DMS53 treated with DMSO at 0.1 percent for 48 hours (cell line): Measurements from ENCODE around the gene LIPG.
A peak's percentile ranks its signal among the peaks of the same experiment; 100 is the strongest.

ENCODE experiments used
- DNase-seq: peaks from one replicate; lab custom pipeline; 2025; ENCODE audit not compliant: unreplicated experiment; lab: John Stamatoyannopoulos, UW

LIPG gene

DNA sequence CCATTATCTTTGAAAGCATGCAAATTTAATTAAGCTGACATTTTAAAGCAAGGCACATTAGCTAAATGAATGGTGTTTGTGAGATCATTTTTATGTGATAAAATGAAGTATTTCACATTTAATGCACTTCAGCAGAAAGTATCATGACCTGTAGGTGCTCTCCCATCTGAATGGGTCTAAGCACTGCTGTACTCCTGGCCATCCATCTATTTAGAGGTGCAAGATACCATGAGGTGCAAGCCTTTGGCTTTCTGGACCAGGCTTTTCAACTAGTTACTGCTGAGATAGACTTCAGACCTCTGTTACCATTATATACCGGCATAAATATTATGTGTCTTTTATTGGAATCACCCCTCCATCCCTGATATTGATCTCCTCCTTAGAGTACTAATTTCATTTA is 15.6 kb upstream of the LIPG start:
- no peak for DNase-seq

DNA sequence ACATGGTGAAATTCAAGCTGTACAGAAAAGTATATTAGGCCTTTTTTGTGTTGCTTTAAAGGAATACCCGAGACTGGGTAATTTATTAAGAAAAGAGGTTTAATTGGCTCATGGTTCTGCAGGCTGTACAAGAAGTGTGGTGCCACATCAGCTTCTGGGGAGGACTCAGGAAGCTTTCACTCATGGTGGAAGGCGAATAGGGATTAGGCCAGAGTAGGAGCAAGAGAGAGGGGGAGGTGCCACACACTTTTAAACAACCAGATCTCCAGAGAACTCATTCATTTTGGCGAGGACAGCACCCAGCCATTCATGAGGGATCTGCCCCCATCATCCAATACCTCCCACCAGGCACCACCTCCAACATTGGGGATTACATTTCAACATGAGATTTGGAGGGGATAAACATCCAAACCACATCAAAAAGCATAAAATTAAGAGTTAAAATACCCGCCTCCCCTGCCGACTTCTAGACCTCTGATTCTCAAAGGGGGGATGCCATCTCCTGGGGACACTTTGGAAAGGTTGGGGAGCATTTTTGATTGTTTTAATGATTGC is 15.1 kb upstream of the LIPG start:
- DNase-seq: no peak

DNA sequence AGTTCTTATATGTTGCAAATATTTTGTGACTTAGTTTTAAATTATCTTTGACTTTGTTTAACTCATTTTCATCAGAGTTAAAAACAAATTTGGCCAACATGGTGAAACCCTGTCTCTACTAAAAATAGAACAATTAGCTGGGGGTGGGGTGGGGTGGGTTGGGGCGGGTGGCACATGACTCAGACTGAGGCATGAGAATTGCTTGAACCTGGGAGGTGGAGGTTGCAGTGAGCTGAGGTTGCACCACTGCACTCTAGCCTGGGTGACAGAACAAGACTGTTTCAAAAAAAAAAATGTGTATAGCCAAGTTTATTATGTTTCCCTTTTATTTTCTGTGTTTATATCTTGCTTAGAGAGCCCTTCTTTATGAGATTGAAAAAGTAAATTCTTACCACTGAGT is 14.2 kb upstream of the LIPG start:
- no peak for DNase-seq

DNA sequence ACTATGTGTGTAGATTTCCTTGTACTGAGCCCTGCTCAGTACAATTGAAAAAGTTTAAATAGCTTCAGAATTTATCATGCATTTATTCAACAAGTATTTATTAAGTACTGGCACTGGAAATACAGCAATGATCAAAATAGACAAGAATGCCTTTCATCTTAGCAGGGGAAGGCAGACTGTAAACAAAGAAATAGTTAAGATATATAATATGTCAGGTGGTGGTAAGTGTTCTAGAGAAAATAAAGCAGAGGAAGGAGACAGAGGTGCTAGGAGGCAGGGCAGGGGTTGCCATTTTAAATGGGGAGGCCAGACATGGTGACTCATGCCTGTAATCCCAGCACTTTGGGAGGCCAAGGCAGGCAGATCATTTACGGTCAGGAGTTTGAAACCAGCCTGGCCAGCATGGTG is 13.6 kb upstream of the LIPG start:
- DNase-seq: peak; percentile 15

DNA sequence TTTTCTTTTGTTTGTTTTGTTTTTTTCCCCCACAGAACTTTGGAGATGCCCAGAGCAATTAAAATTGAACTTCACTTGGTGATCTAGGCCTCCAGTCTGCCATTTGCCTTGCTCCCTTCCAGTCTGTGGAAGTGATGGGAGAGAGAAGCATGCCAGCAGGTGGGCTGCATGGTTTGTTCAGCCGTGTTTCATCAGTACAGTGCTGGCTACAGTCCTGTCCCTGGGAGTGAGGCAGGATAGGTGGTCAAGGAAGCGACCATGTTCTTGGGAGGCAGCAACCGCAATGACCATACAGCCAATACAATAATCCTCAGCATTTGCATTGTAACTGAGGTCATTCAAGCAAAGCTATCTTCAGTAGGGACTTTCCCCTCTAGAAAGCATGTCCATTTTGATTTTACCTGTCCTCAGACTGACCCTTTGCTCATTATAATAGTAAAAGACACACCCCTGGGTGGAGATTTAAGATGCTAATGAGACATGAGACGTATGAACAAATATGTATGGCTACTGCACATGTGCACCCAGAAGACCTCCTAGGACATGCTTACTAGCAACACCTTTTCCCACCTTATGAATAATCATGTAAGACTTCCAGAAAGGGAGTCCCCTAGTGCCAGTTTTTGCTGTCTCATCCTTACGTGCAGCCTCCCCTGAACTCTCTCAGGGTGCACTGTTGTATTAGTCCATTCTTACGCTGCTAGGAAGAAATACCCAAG is 11.1 kb upstream of the LIPG start:
- DNase-seq: no peak

DNA sequence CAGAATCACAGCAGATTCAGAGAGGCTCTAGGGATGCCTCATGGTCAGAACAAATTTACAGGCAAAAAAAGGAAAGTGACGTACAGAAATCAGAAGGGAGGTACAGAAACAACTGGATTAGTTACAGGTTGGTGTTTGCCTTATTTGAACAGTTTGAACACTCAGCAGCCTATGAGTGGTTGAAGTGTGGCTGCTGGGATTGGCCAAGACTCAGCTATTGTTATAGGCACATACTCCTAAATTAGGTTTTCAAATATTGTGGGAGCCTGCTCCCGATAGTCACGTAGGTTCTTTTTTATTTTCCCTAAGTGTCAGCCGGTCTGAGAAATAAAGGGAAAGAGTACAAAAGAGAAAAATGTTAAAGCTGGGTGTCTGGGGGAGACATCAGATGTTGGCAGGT is 8.9 kb upstream of the LIPG start:
- DNase-seq: no peak

DNA sequence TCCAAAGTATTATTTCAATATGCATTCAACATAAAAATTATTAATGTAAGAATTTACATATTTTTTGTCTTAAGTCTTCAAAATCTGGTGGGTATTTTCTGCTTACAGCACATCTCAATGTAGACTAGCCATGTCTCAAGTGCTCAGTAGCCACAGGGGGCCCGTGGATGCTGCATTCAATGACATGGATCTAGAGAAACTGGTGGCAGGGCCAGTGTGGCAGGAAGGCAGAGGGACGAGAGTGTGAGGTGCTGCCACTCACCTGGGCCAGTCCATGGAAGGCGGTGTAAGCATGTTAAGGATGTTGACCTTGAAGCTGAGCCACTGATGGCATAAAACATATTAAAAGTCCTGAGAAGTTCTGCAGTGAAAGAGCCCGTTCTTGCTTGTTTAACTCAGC is 6.2 kb upstream of the LIPG start:
- DNase-seq: no peak

DNA sequence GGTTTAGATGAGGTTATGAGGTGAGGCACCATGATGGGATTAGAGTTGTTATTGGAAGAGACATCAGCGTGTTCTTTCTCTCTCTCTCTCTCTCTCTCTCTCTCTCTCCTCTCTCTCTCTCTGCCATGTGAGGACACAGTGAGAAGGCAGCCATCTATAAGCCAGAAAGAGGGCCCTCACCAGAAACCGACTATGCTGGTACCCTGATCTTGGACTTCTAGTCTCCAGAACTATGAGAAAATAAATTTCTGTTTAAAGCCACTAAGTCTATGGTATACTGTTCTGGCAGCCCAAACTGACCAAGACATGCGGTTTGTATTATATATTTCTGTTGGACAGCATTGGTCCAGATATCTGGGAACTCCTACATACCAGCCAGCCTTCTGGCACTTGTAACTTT is 3.5 kb upstream of the LIPG start:
- DNase-seq: no peak

DNA sequence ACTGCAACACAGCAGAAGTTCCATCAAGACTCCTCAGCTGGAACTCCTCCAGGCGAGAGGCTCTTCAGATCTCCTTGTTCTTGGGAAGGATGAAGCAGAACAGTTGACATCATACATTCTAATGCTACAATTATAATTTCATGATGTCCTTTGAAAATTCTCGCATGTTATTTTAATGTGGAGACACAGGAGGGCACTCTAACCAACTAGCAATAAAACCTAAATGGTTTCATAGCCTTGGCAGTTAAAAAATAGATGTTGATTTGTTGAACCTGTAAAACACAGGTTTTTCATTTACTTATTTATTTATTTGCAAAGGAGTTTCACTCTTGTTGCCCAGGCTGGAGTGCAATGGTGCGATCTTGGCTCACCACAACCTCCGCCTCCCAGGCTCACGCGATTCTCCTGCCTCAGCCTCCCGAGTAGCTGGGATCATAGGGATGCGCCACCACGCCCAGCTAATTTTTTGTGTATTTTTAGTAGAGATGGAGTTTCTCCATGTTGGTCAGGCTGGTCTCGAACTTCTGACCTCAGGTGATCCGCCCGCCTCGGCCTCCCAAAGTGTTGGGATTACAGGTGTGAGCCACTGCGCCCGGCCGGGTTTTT is 2.4 kb upstream of the LIPG start:
- peak; percentile 90 for DNase-seq

DNA sequence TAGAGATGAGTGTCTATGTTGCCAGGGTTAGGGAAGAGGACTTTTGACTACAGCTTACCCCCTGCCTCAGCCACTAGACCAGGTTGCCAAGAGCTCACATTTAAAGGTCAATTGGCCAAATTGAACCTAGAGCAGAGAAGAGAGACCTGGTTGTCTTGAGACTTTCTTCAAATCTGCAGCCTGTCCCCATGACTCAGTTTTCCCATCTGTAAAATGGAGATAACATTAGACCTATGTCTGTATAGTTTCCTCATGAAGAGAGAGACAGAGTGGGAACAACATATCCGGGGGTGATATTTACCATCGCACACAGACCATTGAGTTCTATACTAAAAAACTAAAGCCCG is 1.6 kb upstream of the LIPG start:
- no peak for DNase-seq

DNA sequence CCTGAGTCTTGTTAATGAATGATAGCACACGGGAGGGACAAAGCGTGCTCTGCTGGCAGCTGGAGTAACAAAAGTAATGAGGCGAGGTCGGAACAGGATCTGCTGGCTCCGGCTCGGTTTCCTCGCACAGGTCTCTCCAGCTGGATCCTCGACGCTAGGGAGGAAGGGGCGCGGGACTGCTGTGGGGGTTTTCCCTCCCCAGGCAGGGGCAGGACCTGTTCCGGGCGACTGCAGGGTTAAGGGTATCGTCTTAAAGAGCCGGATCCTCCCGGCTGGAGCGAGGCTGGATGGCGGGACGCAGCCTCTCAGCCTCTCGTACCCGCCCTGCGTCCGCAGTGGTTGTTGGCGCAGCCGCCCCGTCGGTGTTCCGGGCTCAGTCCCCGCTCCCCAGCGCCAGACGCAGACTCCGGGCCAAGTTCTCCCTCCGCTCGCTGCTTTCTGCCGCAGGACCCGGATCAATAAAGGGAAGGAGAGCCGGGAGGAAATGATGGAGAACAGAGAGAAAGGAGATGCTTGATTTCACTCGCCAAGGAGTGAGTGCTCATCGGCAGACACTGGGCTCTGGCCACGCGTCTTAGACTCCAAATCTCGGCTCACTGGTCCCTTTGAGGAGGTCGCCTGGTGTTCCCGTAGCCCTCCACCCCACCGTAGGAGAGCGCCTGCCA is 1.1 kb upstream of the LIPG start:
- peak; percentile 90 for DNase-seq

DNA sequence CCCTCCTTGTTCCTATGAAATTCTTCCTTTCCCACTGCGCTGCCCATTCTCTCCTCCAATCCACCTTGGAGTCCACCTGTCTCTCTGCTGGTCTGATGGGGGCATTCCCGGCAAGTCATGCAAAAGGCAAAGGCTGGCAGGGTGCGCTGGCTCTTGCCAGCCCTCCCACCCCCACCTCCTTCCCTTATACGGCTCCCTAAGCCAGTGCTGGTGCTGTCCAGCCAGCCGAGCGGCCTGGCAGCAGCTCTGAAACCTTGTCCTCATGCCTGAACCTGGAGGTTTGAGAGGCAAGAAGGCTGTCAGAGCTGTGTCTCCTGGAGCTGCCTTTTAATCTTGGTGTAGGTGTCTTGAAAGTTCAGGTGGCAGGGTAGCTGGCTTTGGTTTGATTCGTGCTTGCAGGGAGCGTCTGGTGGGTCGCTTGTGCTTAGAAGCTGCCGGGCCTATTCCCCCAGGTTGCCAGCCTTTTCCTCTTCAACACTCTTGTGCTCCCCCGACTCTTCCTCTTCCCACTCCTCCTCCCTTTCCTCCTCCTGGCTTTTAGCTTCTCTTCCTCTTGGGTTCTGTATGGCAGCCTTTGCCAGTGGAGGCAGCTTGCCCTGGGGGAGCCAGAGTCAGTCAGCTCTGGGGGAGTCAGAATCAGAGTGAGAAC is 748 bp downstream of the LIPG start:
- DNase-seq: peak; percentile 33

DNA sequence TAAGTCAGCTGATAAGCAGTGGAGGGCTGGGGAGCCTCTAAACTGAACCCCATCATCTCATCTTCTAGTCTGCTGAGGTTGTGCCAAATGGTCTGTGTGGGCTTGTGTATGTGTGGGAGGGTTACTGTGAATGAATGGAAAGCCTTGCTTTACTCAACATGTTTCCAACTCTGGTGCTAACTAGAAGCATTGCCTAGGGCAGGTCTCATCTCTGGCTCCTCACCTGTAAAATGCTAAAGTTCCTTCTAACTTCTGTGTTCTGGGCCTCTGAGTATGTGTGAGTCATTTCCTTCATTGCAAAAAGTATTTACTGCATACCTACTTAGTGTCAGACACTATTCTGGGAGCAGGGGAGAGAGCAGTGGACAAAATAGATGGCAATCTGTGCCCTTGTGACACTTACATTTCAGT is 1.3 kb downstream of the LIPG start:
- peak; percentile 14 for DNase-seq

DNA sequence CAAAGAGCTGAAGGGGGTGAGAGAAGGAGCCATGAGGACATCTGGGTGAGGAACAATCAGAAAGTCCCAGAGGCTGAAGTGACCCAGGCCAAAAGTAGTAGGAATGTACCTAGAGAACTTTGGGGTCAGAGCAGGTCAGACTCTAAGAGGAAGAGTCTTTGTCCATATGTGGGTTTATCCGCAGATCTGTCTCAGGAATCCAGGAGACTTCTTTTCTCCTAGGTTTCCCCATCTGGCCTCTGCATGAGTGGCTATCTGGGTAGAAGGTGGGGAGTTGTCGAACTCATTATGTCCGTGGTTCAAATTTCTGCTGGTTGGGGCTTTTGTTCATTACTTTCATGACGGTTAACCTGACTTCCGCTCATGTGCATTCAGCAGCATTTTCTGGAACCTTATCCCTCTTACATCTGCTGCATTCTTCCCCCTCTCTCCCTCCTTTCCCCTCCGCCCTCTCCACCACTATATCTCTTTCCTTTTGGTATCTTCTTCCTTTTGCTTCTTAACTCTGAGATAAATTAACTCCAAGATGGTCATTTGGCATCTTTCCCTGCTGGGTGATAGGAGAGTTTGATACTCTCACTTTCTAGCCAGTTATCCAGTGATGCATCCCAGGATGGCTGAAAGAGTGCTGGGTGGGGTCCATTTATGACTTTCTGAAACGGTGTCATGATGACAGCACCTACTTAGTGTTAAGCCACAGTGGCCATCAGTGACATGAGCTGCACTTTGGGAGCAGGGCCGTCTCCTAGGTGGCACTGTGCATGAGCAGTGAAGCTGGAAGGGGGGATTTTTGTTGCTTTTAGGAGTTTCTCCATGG is 2.1 kb downstream of the LIPG start:
- no peak for DNase-seq

DNA sequence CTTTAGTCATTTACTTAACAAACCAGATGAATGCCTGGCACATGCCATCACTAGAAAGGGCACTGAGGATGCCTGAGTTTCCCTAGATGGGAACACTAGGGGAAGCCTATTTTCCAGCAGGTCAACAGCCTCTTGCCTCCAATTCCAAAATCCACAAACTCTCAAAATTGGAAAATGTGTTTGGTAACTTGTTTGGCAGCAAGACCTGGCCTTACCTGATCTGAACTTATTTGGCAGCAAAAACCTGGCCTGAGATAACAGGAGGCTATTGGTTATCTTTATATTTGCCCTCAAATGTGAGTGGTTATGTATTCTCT is 2.6 kb downstream of the LIPG start:
- no peak for DNase-seq

DNA sequence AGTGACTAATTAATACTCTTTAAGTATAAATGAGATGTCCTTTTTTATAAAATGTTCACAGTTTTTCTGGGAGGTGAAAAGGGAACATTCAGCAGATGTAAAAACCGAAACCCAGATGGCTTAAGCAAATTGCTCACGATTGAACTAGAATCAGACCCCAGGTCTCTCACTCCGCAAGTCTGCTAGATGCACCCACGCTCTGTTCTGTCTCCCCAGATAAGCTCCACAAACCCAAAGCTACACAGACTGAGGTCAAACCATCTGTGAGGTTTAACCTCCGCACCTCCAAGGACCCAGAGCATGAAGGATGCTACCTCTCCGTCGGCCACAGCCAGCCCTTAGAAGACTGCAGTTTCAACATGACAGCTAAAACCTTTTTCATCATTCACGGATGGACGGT is 3.2 kb downstream of the LIPG start:
- DNase-seq: no peak

DNA sequence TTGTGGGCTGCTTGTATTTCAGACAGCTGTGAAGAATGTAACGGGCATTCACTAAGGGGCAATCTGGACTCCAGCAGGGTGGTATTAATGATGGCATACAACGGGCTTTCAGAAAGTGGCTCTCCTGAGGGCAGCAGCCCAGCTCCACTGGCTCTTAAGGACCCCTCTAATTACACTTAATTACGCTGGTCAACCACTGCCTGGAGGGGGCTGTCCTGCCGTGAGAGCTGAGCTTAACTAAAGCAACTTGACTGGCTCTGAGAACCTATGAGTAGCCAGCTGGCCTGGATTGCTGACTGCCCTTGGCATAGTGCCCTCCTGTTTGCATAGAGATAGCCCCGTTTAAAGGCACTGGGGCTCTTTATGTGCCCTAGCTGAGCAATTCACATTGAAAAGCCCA is 3.8 kb downstream of the LIPG start:
- DNase-seq: no peak

DNA sequence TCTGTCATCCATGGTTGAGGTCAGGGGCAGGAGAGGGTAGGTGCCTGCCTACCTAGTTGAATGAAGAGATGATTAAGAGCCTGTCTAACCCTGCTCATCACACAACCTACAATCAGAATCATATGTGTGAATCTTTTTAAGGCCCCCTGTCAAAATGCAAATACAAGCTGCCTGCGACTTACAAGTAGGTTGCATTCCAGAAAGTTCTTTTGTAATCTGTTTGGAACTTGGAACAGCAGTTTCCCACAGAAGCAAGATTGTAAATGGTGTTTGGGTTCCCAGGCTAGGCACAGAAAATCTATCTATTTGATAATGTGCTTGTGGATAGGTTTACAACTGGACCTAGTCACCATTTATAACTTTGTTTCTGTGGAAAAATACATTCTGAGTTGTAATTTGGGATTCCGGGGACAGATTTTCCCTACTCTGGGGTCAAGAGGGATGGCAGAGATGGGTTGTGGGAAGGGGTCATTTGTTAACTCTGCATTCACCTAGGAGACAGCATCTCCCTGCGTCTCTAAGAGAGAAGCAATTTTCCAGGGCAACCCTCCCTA is 4.4 kb downstream of the LIPG start:
- no peak for DNase-seq

DNA sequence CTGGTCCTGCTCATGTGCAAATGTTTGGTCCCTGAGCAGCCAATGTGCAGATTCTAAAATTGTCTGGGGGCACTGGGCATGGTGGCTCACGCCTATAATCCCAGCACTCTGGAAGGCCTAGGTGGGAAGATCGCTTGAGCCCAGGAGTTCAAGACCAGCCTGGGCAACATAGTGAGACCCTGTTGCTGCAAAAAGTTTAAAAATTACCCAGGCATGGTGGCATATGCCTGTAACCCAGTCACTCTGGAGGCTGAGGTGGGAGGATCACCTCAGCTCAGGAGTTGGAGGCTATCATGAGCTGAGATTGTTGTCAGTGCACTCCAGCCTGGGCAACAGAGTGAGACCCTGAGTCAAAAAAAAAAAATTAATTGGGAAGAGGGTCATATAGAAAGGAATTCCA is 5.1 kb downstream of the LIPG start:
- no peak for DNase-seq

DNA sequence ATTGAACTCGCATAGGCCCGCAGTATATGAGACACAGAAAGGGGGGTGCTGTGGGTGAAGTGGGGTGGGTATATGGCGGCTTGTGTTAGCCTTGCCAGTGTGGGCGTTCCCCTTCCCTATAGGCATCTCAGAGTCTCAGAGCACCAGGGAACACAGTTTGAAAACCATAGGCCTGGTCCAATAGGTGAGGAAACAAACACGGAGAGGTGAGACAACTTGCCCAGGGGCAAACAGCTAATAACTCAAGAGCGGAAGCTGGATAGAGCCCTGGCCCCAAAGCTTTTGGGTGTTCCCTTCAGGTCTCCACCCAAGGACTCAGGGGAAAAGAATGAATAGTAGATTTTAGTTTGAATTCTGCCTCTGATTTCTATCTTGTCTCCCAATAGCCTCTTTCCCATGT is 7.9 kb downstream of the LIPG start:
- no peak for DNase-seq

DNA sequence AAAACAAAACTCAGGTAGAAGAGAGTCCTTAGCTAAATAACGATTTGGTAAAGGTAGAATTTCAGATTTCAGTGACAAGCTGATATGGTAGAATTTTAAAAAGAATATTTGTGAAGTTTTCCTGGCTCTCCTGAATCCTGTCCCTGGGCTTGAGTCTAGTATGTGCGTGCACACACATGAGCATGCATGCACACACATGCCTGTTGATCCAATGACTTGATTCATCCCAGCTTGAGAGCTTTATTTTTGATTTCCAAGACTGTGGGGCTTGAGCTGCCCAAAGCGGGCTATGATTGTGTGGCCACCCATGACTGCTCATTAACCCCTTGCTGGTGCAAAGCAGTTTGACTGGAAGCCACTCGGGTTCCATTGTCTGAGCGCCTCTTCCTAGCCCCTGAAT is 9.0 kb downstream of the LIPG start:
- no peak for DNase-seq
